Hepatic stellate cell (primary cell): ENCODE data around the gene FOLH1.
"Not testable (repeated sequence)": the region's sequence is repeated elsewhere in the genome, so short reads cannot be mapped to it uniquely, and the experiment has no call there.

Experiments used
- DNase-seq: peaks from one replicate; pipeline ENCODE4 v3.0.0; 2011; ENCODE audit warnings: low spot score

Gene FOLH1

GRCh38 chr11:49208006-49208721, at the start of gene FOLH1:
FOLH1 (minus strand) TSS chr11:49208602; CDS start chr11:49208409, 193 bp downstream.
- DNase-seq = peak; percentile 1

GRCh38 chr11:49255148-49255547, 46.7 kb upstream of the FOLH1 start:
- DNase-seq = not testable (repeated sequence)

GRCh38 chr11:49251212-49251611, 42.8 kb upstream of the FOLH1 start:
- DNase-seq = not testable (repeated sequence)

- DNase-seq = not testable (repeated sequence)
These were observed 42.2 kb upstream of the FOLH1 start for GRCh38 chr11:49250398-49251115.

- DNase-seq = not testable (repeated sequence)
These were observed 41.0 kb upstream of the FOLH1 start for GRCh38 chr11:49249363-49249762.

GRCh38 chr11:49233685-49234084, 25.3 kb upstream of the FOLH1 start:
- not testable (repeated sequence) for DNase-seq

DNA sequence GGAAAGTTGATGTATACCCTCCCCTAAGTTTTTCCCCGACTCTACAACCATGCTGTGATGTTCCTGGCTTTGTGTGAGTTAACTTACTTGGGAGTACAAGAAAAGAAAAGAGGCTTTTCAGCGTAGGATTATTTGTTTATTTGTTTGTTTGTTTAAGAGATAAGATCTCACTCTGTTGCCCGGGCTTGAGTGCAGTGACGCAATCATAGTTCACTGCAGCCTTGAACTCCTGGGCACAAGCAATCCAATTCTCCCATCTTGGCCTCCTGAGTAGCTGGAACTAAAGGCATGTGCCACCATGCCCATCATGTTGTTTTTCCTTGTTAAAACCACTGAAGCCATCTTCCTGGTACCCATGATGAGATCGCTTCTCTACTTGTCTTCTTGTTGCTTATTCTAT, 24.6 kb upstream of the FOLH1 start:
- DNase-seq = not testable (repeated sequence)

DNA sequence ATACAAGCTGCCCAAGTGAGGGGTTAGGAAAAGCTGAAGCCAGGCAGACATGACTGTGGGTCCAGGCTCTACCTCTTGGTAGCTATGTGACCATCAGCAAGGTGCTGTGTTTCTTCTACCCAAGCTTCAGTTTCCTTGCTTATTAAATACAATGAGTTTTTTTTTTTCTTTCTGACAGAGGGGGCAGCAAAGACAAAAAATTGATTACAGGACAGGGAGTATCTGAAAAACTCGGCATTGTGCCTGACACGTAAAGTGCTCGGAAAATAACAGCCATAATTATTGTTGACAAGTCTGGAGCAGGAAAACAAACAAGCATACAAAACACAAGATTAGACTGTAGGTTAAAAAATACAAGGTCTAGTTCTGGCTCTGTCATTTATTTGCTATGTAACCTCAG, 23.3 kb upstream of the FOLH1 start:
- not testable (repeated sequence) for DNase-seq

DNA sequence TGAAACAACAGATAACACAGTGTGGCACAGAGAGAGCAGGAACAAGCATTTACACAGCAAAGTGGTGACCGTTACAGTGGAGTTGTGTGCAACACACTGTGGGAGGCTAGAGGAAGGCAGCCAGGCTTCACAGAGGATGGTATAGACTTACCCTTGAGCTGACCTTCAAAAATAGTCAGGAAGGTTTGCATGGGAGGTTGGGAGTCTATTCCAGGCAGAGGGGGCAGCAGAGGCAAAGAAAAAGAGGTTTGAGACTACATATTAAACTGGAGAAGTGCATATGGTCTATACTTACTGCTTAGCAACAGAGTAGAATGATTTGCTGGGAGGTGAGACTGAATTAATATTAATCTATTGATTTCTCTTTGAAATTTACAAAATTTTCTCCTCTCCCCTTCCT, 22.1 kb upstream of the FOLH1 start:
- DNase-seq = not testable (repeated sequence)

GRCh38 chr11:49230001-49230400, 21.6 kb upstream of the FOLH1 start:
- DNase-seq = not testable (repeated sequence)

GRCh38 chr11:49229136-49229535, 20.7 kb upstream of the FOLH1 start:
- not testable (repeated sequence) for DNase-seq

GRCh38 chr11:49225255-49225785, 16.9 kb upstream of the FOLH1 start:
- not testable (repeated sequence) for DNase-seq

DNA sequence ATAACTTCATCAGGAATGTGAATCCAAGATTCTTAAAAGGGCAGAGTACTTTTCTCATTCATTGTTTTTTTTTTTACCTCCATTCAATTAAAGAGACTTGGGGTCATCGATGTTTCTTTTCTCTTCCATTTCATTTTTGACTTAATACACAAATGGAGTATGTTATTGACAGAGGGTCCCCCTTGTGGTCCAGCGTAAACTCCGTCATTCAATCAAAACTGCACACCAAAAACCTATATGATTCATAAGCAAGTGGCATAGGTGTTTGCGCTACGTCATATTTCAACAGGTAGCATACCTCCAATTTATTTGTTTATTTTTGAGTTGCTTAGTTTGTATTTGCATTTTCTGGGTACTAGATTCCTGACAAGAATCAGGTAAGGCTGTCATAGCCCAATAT, 12.7 kb upstream of the FOLH1 start:
- DNase-seq = no peak

DNA sequence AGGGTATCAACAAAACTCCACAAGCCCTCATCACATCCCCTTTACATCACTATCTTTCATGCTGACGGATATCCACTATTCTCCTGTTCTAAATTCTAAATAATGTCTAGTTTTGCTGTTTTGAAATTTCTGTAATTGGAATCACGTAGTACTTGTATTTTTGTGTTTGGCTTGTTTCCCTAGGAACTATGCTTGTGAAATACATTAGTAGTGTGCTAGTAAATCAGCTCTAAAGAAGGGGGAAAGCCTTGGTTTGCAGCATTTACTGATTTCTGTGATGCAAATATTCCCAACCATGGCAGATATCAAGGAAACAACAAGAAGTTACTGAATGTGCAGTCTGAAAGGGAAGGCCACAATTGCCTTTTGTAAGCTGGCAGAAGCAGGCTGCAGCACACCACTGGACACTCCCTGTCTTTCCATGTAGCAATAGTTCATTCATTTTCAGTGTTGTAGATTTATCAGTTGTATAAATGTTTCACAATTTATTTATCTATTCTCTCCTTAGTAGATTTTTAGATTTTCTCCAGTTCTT, 4.7 kb upstream of the FOLH1 start:
- DNase-seq = no peak

- not testable (repeated sequence) for DNase-seq
These were observed 1.4 kb downstream of the FOLH1 start for GRCh38 chr11:49206999-49207398.

- DNase-seq = no peak
These were observed 6.0 kb downstream of the FOLH1 start for GRCh38 chr11:49202287-49202976.

DNA sequence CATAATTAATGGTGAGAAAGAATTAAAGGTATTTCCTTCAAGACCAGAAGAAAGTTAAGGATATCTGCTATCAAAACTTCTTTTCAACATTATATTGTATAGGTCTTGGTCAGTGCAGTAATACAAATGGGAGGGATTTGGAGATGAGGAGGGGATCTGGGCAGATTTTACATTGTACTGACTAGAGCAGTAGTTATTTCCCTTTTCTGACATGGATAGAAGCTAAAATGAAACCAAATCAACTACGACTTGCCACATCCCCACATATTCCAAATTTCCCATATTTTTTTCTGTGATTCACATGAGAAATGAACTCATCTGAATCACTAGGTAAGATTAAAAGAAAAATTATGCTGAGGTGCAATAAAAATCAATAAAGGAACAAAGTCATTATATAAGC, 11.6 kb downstream of the FOLH1 start:
- not testable (repeated sequence) for DNase-seq

GRCh38 chr11:49196002-49196401, 12.4 kb downstream of the FOLH1 start:
- DNase-seq = not testable (repeated sequence)

DNA sequence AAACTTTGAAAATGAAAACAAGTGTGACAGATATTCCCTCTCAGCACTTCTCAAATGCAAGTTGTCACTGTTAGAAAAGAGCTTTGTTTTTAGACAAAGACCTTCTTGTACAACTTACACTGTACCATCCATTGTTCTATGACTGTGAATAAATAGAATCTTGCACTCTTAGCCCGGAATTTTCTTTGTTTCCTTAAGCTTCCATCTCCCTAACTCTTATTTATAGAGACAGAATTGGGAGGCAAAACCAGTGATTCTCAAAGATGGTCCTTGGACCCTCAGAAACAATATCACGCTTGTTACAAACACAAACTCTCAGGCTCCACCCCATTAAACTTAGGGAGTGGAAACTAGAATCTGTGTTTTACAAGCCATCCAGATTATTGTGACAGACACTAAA, 18.1 kb downstream of the FOLH1 start:
- not testable (repeated sequence) for DNase-seq

DNA sequence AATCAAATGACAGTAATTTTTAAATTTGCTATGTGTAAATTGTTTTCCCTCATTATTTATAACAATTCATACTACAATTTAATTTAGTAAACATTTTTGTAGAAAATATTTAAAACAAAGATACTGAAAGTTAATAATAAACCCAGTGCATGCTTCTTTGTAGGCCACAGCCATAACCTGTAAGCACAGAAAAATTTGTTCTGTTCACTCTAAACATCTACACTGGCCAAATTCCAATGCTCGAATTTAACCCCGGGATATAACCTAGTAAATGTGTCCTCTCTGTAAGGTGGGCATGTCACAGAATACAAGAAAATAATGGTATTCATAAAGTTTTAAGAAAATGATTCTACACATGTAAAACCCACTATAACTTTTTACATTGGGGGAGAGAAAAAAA, 22.2 kb downstream of the FOLH1 start:
- not testable (repeated sequence) for DNase-seq

DNA sequence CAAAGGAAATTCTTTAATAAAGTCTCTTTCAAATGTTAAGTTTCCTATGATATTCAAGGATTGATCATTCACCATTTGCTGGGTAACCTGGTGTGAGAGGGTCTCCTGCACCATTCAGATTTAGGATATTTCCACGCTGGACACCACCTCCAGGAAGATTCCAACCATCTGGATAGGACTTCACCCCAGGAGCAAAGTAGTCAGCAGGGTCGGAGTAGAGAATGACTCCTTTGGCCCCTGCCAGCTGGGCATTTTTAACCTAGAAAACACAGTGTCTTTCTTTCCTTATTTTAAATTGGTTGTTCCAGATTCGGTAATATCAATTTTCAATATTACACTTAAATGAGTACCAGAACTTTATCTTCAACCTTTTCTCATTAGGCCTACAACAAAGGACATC, 22.8 kb downstream of the FOLH1 start:
- not testable (repeated sequence) for DNase-seq

DNA sequence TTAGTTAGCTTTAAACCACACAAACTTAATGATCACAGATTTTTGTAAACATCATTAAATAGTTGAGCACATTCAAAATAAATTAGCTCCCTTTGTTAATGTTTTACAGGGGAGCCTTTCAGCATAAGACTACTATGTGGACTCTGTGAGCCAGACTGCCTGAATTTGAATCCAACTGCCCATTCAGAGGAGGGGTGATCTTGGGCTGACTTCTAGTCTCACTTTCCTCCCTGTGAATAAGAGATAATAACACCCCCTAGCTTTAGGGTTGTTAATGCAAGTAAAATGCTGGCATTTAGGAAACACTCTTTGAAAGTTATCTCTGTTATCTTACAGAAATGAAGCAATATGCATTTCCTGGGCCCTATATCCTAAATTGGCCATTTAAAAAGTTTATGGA, 23.6 kb downstream of the FOLH1 start:
- DNase-seq = not testable (repeated sequence)
